ENCODE data around the gene ORC3. TPM values are rescaled to one million over a fixed set of nuclear protein-coding genes. Genes with fewer than 3 reads are reported as not detected.

ORC3 gene
- total and polyA plus RNA-seq, 2 donors (not counting 1 experiment from before 2014, with no cell fraction given), result 16.1 to 31.2 TPM

GRCh38 chr6:87588756-87589407, 1.1 kb upstream of the ORC3 start:
- H3K79me2 ChIP-seq (ENCODE audit: control insufficient read depth, insufficient read depth, low read length), result peaks cover 93% of the 10 kb centered on the region
- peaks cover 0 to 9% of the 10 kb centered on the region in 2 experiments for H3K36me3 ChIP-seq (replicated peaks in 1 of 2; ENCODE audit: control extremely low read depth in 1 of 2, control insufficient read depth in 1 of 2, extremely low read depth in 1 of 2, insufficient read depth in 2 of 2, low read length in 1 of 2)
- peaks cover 15% of the 10 kb centered on the region for H4K20me1 ChIP-seq (ENCODE audit: control insufficient read depth, insufficient read depth, low read length, poor library complexity, severe bottlenecking)
- H3K4me3 ChIP-seq (ENCODE audit: control extremely low read depth in 1 of 5, extremely low read depth in 1 of 5, insufficient read depth in 1 of 5, low read depth in 2 of 5, low read length in 4 of 5), result peak overlapping the region; percentile 52 to 100 (median 96)
- DNase-seq, result no peak
- H3K4me1 ChIP-seq (ENCODE audit: control insufficient read depth in 2 of 2, insufficient read depth in 2 of 2, low read length in 2 of 2), result peaks cover 27 to 28% of the 10 kb centered on the region in 2 donors
- Mint-ChIP-seq H3K4me1 (peaks cover 60% of the 10 kb centered on the region), H3K9me3 (ENCODE audit: insufficient read depth) (no peaks in the 10 kb centered on the region), H3K27ac (peak overlapping the region; percentile 88), H3K4me3 (peak overlapping the region; percentile 96), H3K27me3 (no peaks in the 10 kb centered on the region)
- peak overlapping the region; percentile 98 for H2AFZ ChIP-seq (ENCODE audit: insufficient read depth, low read depth, low read length, poor library complexity, severe bottlenecking)
- ChIA-PET POLR2A (interaction anchor here (1.0 kb wide), 2 partner anchors 113 to 116 kb away, joined by 3 to 4 read pairs; partner anchors contain the start of genes AKIRIN2 and SLC35A1), CTCF (interaction anchor here (0.8 to 1.3 kb wide), 3 partner anchors 116 to 649 kb away, joined by 3 to 4 read pairs (median 3); partner anchors contain the start of gene SLC35A1)
- 80% methylated on average over 3 of the region's 10 CpGs for WGBS (ENCODE audit: insufficient coverage)
- no peaks in the 10 kb centered on the region for H3K9me3 ChIP-seq (ENCODE audit: control extremely low read depth in 1 of 3, control insufficient read depth in 2 of 3, insufficient read depth in 1 of 3, low read length in 2 of 3)
- no peaks in the 10 kb centered on the region for H3K27me3 ChIP-seq (replicated peaks in 1 of 4; ENCODE audit: control extremely low read depth in 1 of 4, control insufficient read depth in 3 of 4, insufficient read depth in 4 of 4, low read length in 3 of 4)
- H3K9ac ChIP-seq (ENCODE audit: low read length), result peak overlapping the region; percentile 97
- peak overlapping the region; percentile 83 for H3K4me2 ChIP-seq (replicated peaks; ENCODE audit: low read depth, low read length, poor library complexity, severe bottlenecking)
- ATAC-seq (ENCODE audit: low read depth), result no peak
- peak overlapping the region; percentile 78 to 91 for H3K27ac ChIP-seq (ENCODE audit: low read length in 2 of 2)
- intact Hi-C loops (cut with micrococcal nuclease), result loop anchor here (5.0 kb wide), 1 partner anchor 182 kb away; the partner anchor contains the start of gene CFAP206
- TF ChIP-seq CTCF (IDR thresholded peaks at IDR 0.05), result no peak
- no peak for TF ChIP-seq EZH2 (IDR thresholded peaks at IDR 0.05; ENCODE audit: borderline replicate concordance, insufficient read depth, low read depth, low read length, poor library complexity, severe bottlenecking)

GRCh38 chr6:87590417-87590880, 514 bp downstream of the ORC3 start:
- ChIA-PET CTCF (no interaction called here), POLR2A (no interaction called here)
- Mint-ChIP-seq H3K4me3 (peak overlapping the region; percentile 96), H3K4me1 (peaks cover 53% of the 10 kb centered on the region), H3K27ac (peak overlapping the region; percentile 88), H3K9me3 (ENCODE audit: insufficient read depth) (no peaks in the 10 kb centered on the region), H3K27me3 (no peaks in the 10 kb centered on the region)
- H2AFZ ChIP-seq (ENCODE audit: insufficient read depth, low read depth, low read length, poor library complexity, severe bottlenecking), result peak overlapping the region; percentile 98
- ATAC-seq (ENCODE audit: low read depth), result no peak
- TF ChIP-seq EZH2 (IDR thresholded peaks at IDR 0.05; ENCODE audit: borderline replicate concordance, insufficient read depth, low read depth, low read length, poor library complexity, severe bottlenecking), result no peak
- TF ChIP-seq CTCF (IDR thresholded peaks at IDR 0.05), result no peak
- peaks cover 27 to 28% of the 10 kb centered on the region in 2 donors for H3K4me1 ChIP-seq (ENCODE audit: control insufficient read depth in 2 of 2, insufficient read depth in 2 of 2, low read length in 2 of 2)
- H3K9me3 ChIP-seq (ENCODE audit: control extremely low read depth in 1 of 3, control insufficient read depth in 2 of 3, insufficient read depth in 1 of 3, low read length in 2 of 3), result no peaks in the 10 kb centered on the region
- peak overlapping the region; percentile 74 to 100 (median 96) for H3K4me3 ChIP-seq (ENCODE audit: control extremely low read depth in 1 of 5, extremely low read depth in 1 of 5, insufficient read depth in 1 of 5, low read depth in 2 of 5, low read length in 4 of 5)
- no peaks in the 10 kb centered on the region for H4K20me1 ChIP-seq (ENCODE audit: control insufficient read depth, insufficient read depth, low read length, poor library complexity, severe bottlenecking)
- peak overlapping the region; percentile 83 for H3K4me2 ChIP-seq (replicated peaks; ENCODE audit: low read depth, low read length, poor library complexity, severe bottlenecking)
- H3K27me3 ChIP-seq (replicated peaks in 1 of 4; ENCODE audit: control extremely low read depth in 1 of 4, control insufficient read depth in 3 of 4, insufficient read depth in 4 of 4, low read length in 3 of 4), result no peaks in the 10 kb centered on the region
- H3K36me3 ChIP-seq (replicated peaks in 1 of 2; ENCODE audit: control extremely low read depth in 1 of 2, control insufficient read depth in 1 of 2, extremely low read depth in 1 of 2, insufficient read depth in 2 of 2, low read length in 1 of 2), result peaks cover 0 to 7% of the 10 kb centered on the region in 2 experiments
- DNase-seq, result no peak
- peaks cover 79% of the 10 kb centered on the region for H3K79me2 ChIP-seq (ENCODE audit: control insufficient read depth, insufficient read depth, low read length)
- peak overlapping the region; percentile 78 to 91 for H3K27ac ChIP-seq (ENCODE audit: low read length in 2 of 2)
- WGBS (ENCODE audit: insufficient coverage), result 9% methylated on average over 9 of the region's 11 CpGs
- intact Hi-C loops (cut with micrococcal nuclease), result loop anchor here (1.0 to 5.0 kb wide), 6 partner anchors 112 to 453 kb away; partner anchors contain the start of genes AKIRIN2, SLC35A1 and ZNF292
- H3K9ac ChIP-seq (ENCODE audit: low read length), result peak overlapping the region; percentile 97
